RWPE2 (cell line): ENCODE measurements around the gene OR2A5.

Experiments used
- ATAC-seq: fragments of 200-7000 bp; cut with Tn5 transposase; 3 replicates; pipeline ENCODE4 v1.9.1; 2021; ENCODE audit warnings: low read depth
- DNase-seq: peaks from one replicate; pipeline ENCODE4 v3.0.0-alpha.2; 2020; ENCODE audit warnings: low spot score
- H3K27ac ChIP-seq: fragments of 450-650 bp; 2 replicates; pipeline ENCODE4 v1.5.1; 2017; ENCODE audit warnings: mild to moderate bottlenecking; ENCODE audit not compliant: poor library complexity, severe bottlenecking
- H3K27me3 ChIP-seq: fragments of 250-450 bp; sonication (Bioruptor Pico); 2 replicates; pipeline ENCODE4 v1.5.1; 2021; ENCODE audit warnings: mild to moderate bottlenecking, moderate library complexity; ENCODE audit not compliant: insufficient read depth, poor library complexity, severe bottlenecking
- H3K36me3 ChIP-seq: fragments of 250-450 bp; sonication (Bioruptor Pico); 2 replicates; pipeline ENCODE4 v1.5.1; 2020; ENCODE audit warnings: low read depth, mild to moderate bottlenecking, moderate library complexity
- H3K4me1 ChIP-seq: fragments of 250-450 bp; sonication (Bioruptor Pico); 2 replicates; pipeline ENCODE4 v1.5.1; 2021; ENCODE audit warnings: mild to moderate bottlenecking, moderate library complexity; ENCODE audit not compliant: insufficient read depth, poor library complexity, severe bottlenecking
- H3K4me3 ChIP-seq: fragments of 250-450 bp; sonication (Bioruptor Pico); 2 replicates; pipeline ENCODE4 v1.5.1; 2021; ENCODE audit warnings: mild to moderate bottlenecking, moderate library complexity; ENCODE audit not compliant: severe bottlenecking
- H3K9me3 ChIP-seq: fragments of 250-450 bp; sonication (Bioruptor Pico); 2 replicates; pipeline ENCODE4 v1.5.1; 2021; ENCODE audit warnings: mild to moderate bottlenecking, moderate library complexity; ENCODE audit not compliant: severe bottlenecking
- TF ChIP-seq, protein P1 (sequence below): fragments of 450-650 bp; IDR thresholded peaks from one replicate; pipeline ENCODE4 v1.5.1; 2017; ENCODE audit warnings: mild to moderate bottlenecking, moderate library complexity; ENCODE audit not compliant: poor library complexity, severe bottlenecking

OR2A5 gene

GRCh38 chr7:144105211-144105610 lies 56.5 kb downstream of the OR2A5 start:
- DNase-seq = no peak
- H3K9me3 ChIP-seq = no peaks in the 10 kb centered on the region
- TF ChIP-seq, protein P1, sequence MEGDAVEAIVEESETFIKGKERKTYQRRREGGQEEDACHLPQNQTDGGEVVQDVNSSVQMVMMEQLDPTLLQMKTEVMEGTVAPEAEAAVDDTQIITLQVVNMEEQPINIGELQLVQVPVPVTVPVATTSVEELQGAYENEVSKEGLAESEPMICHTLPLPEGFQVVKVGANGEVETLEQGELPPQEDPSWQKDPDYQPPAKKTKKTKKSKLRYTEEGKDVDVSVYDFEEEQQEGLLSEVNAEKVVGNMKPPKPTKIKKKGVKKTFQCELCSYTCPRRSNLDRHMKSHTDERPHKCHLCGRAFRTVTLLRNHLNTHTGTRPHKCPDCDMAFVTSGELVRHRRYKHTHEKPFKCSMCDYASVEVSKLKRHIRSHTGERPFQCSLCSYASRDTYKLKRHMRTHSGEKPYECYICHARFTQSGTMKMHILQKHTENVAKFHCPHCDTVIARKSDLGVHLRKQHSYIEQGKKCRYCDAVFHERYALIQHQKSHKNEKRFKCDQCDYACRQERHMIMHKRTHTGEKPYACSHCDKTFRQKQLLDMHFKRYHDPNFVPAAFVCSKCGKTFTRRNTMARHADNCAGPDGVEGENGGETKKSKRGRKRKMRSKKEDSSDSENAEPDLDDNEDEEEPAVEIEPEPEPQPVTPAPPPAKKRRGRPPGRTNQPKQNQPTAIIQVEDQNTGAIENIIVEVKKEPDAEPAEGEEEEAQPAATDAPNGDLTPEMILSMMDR = no peak
- no peak overlapping the region for H3K4me3 ChIP-seq
- no peak overlapping the region for H3K27ac ChIP-seq
- ATAC-seq = no peak
- no peaks in the 10 kb centered on the region for H3K4me1 ChIP-seq
- peaks cover 6% of the 10 kb centered on the region for H3K27me3 ChIP-seq
- H3K36me3 ChIP-seq = no peaks in the 10 kb centered on the region
